ENCODE results near the gene MYO15B.

The MYO15B gene

DNA sequence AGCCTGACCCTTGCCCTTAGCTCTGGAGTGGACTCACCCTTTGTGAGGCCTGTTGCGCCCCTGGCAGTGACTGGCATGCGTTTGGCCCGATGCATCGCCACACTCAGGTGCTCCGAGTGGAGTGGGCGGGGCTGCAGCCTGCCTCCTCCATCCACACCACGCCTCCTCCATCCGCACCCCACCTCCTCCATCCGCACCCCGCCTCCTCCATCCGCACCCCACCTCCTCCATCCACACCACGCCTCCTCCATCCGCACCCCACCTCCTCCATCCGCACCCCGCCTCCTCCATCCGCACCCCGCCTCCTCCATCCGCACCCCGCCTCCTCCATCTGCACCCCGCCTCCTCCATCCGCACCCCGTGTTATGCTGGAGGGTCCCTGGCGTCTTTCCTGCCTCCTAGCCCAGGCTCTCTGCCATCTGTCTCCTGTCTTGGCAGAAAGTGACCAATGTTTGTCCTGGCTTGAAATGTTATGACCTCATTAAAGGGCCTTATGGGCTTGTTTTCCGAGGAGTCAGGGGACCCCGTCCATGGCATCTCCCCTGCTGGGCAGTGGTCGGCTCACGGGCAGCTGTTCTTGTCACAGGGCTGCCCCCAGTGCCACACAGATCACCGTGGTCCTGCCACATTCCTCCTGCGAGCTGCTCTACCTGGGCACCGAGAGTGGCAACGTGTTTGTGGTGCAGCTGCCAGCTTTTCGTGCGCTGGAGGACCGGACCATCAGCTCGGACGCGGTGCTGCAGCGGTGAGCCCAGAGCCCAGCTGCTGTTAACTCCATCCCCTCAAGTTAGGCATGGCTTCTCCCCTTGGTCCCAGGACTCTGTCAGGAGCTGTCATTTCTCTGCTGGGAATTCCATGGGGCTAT, 28.7 kb upstream of the MYO15B start:
- DNase-seq (ENCODE audit: low spot score), result no peak

DNA sequence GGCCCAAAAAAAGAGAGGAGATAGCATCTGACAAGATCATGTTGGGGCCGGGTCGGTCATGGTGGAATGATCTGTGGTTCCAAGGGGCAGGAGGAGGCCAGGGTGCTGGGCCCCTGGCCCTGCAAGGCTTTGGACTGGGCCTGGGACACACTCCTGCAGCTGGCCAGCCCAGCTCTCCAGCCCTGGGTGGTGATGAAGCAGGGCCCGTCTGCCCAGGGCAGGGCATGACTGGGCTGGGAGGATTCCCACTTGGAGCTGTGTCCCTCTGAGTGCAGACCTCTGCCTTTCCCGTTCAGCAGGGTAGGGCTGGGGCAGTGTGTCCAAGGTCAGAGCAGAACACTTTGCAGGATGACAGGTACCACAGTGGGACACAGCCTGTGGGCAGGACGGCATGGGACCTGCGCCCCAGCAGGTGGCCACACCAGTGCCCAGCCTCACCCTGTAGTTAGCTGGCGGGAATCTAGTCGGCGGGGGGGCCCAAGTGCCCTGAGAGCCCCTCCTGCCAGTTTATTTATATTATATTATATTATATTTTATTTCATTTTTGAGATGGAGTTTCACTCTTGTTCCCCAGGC, 27.6 kb upstream of the MYO15B start:
- DNase-seq (ENCODE audit: low spot score), result no peak

DNA sequence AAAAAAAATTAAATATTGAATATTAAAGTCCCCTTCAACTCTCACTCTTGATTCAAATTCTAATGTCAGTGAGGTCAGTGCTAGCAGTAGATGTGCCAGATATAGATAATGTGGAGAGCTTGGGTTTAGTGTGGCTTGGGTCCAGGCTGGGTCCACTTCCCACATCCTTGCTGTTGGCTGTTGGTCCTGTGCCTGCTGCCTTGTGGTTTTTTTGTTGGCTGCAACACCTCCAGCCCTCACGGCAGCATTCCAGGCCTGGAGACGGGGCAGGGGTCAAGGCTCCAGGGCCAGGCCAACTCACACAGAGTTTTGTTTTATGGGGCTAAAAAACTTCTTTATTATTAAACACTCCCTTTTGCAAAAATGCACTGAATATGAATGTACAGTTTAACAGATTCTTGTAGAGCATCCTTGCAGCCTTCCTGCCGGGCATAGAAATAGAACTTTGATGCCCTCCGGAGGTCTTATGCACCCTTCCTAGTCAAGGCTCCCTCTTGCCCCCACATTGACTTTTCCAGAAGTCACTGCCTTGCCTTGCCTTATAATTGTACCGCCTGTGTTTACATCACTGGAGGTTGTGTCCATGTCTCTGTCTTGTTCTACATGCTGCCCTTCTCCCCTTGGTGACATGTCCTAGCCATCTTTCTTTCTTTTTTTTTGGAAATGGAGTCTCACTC, 25.5 kb upstream of the MYO15B start:
- DNase-seq (ENCODE audit: low spot score), result peak; percentile 87

DNA sequence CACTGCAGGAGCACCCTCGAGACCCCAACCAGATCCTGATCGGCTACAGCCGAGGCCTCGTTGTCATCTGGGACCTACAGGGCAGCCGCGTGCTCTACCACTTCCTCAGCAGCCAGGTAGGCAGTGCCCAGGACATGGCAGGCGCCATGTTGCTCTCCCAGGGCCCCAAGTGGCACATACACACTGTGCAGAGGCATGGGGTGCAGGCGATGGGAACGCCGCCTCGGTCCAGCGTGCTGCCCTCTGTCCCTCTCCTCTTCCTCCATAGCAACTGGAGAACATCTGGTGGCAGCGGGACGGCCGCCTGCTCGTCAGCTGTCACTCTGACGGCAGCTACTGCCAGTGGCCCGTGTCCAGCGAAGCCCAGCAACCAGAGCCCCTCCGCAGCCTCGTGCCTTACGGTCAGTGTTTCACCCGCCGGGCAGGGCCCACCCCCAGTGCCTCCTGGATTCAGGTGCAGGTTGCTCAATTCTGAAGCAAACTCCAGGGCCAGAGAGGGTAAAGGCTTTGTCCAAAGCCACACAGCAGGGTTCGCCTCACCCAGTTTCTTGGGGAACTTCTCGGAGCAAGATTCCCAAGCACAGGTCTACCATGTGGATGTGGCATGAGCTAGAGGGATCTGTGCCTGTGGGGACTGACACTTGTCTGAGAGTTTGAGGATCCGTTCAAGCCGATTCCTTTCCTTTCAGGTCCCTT, 24.4 kb upstream of the MYO15B start:
- DNase-seq (ENCODE audit: low spot score), result no peak

DNA sequence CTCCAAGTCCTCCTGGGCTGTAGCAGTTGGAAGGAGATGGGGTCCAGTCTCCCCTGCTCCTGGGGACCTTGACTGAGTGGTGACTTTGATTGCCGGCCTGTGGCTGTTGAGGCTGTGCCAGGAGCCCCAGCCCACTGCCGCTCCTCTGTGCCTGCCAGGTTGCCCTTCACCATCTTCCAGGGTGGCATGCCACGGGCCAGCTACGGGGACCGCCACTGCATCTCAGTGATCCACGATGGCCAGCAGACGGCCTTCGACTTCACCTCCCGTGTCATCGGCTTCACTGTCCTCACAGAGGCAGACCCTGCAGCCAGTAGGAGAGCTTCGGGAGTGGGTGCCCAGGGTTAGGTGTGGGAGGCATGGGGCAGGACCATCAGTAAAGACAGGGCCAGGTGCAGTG, 23.4 kb upstream of the MYO15B start:
- DNase-seq (ENCODE audit: low spot score), result no peak

DNA sequence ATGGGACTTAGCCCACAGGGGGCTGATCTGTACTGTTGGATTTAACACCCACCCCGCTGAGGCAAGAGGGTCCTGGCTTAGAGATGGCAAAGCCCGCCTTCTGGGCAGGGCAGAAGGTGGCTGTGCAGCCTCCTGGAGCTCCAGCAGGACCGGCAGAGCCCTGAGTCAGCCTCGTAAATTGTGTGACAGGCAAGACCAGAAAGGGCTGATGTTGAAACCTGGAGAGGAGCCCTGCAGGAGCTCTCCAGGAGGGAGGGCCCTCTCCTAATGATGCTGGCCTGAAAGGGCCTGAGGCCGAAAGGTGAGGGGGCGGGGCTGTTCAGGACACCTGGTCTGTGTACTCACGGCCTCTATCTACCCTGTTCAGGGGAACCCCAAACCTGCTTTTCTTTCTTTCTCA, 22.5 kb upstream of the MYO15B start:
- peak; percentile 87 for DNase-seq (ENCODE audit: low spot score)

DNA sequence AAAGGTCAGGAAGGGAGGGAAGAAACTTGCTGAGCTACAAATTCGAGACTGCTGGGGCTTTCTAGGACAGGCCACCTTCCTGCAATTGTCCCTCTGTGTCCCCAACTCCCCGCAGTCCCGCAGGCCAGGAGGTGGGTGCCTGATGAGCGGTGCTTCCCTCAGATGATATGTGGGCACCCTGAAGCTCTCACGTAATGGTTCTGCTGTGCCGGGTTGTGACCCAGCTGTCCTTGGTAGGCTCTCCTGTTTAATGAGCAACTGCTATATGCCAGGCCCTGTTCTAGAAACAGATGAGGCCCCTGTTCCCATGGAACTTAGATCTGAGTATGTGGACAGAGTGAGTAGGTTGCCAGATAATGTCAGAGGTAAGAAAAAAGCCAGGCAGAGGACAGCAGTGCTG, 22.0 kb upstream of the MYO15B start:
- no peak for DNase-seq (ENCODE audit: low spot score)

DNA sequence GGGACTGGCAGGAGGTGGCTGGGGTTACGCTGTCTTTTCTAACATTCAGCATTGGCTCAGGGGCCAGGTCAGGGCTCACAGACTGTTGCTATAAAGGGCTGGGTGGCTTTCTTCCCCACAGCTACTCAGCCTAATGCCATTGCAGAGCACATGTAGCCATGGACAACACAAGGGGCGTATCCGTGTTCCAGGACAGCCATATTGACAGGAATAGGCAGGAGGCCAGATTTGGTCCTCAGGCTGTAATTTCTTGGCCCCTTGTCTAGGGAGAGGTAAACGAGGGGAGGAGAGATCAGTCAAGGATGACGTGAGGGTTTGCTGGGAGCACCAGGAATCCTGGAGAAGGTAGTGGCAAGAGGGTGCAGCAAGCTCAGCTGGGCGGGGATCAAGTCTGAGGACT, 21.2 kb upstream of the MYO15B start:
- DNase-seq (ENCODE audit: low spot score), result no peak

DNA sequence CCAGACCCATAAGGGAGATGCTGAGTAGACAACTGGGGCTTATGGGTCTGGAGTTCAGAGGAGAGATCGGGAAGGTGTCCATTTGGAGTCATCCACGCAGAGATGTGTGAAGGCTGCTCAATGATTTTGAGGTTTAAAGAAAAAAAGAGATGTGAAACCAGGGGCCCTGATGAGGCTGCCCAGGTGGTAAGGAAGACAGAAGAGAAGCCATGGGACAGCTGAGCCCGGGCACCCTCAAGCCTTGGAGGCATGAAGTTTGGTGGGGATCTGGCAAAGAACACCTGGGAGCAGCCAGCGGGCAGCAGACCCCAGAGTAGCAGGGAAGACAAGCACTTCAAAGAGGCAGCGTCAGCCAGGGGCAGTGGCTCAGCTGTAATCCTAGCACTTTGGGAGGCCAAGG, 20.8 kb upstream of the MYO15B start:
- no peak for DNase-seq (ENCODE audit: low spot score)

DNA sequence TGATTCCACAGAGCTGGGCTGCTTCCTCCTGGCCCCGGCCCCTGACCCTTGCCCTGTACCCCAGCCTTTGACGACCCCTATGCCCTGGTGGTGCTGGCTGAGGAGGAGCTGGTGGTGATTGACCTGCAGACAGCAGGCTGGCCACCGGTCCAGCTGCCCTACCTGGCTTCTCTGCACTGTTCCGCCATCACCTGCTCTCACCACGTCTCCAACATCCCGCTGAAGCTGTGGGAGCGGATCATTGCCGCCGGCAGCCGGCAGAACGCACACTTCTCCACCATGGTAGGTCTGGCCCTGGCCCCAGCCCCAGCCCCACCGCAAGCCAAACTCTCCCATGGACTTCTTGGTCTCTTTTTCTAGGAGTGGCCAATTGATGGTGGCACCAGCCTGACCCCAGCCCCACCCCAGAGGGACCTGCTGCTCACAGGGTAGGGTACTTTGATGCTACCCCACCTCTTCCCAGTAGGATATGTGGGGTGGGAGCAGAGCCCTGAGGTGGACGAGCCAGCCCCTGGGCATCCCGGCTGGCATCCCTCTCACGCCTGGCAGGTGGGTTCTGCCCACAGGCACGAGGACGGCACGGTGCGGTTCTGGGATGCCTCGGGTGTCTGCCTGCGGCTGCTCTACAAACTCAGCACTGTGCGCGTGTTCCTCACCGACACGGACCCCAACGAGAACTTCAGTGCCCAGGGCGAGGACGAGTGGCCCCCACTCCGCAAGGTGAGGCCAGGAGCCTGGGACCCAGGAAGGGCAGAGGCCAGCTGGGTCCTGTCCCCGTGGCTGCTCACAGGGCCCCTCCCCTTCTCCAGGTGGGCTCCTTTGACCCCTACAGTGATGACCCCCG, 19.0 kb upstream of the MYO15B start:
- DNase-seq (ENCODE audit: low spot score), result no peak

DNA sequence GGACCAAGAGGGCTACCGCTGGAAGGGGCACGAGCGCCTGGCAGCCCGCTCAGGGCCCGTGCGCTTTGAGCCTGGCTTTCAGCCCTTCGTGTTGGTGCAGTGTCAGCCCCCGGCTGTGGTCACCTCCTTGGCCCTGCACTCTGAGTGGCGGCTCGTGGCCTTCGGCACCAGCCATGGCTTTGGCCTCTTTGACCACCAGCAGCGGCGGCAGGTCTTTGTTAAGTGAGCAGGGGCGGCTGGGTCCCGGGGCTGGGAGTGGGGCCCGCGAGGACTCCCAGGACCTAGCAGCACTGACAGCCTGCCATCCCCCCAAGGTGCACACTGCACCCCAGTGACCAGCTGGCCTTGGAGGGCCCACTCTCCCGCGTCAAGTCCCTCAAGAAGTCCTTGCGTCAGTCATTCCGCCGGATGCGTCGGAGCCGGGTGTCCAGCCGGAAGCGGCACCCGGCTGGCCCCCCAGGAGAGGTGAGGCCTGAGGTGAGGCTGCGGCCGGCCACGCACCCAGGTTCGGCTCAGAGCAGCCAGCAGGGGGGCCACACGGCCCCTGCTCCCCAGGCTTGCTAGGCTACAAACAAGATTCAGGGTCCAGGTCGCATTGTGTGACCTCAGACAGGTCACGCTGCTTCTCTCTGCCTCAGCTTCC, 17.4 kb upstream of the MYO15B start:
- no peak for DNase-seq (ENCODE audit: low spot score)

DNA sequence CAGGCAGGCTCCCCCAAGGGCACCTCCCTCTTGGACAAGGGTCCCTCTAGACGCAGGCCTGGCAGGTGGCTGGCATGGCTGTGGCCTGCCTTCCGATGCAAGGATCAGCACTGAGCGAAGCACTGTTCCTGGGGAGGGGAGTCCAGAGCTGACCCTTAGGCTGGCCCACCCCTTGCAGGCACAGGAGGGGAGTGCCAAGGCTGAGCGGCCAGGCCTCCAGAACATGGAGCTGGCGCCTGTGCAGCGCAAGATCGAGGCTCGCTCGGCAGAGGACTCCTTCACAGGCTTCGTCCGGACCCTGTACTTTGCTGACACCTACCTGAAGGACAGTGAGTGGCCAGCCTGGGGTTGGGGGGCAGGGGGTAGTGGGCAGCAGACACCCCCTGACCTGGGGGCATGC, 16.8 kb upstream of the MYO15B start:
- DNase-seq (ENCODE audit: low spot score), result no peak

DNA sequence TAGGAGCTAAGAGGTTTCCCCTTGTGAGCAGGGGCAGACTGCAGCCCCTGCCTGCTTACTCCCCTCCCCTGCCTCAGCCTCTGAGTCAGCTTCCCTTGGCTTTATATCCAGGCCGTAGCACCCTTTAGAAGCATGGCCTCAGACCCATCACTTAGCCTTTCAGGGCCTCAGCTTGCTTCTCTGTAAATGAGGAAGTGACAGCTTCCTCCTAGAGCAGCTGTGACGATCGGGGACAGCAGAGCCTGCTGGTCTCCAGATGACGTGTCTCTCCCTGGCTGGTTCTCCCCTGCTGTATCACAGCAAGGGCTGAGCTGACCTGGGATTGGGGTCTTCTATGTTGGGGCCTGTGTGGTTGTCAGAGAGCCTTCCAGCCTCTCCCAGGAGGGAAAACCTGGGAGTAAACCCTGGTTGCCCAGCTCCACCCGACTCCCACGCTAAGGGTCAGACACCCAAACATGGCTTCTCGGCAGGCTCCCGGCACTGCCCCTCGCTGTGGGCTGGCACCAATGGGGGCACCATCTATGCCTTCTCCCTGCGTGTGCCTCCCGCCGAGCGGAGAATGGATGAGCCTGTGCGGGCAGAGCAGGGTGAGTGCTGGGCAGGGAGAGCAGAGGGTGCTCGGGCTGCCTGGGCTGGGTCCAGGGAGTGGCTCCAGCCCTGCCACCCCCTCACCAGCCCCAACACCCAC, 16.3 kb upstream of the MYO15B start:
- DNase-seq (ENCODE audit: low spot score), result no peak

DNA sequence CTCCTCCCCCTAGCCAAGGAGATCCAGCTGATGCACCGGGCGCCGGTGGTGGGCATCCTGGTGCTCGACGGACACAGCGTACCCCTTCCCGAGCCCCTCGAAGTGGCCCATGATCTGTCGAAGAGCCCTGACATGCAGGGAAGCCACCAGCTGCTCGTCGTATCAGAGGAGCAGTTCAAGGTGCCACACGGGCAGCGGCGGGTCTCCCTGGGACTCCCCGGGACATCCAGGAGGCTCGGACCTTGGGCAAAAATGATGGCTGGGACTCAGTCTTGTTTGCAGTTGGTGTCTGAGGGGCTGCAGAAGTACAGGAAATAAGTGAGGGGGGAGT, 15.8 kb upstream of the MYO15B start:
- no peak for DNase-seq (ENCODE audit: low spot score)

DNA sequence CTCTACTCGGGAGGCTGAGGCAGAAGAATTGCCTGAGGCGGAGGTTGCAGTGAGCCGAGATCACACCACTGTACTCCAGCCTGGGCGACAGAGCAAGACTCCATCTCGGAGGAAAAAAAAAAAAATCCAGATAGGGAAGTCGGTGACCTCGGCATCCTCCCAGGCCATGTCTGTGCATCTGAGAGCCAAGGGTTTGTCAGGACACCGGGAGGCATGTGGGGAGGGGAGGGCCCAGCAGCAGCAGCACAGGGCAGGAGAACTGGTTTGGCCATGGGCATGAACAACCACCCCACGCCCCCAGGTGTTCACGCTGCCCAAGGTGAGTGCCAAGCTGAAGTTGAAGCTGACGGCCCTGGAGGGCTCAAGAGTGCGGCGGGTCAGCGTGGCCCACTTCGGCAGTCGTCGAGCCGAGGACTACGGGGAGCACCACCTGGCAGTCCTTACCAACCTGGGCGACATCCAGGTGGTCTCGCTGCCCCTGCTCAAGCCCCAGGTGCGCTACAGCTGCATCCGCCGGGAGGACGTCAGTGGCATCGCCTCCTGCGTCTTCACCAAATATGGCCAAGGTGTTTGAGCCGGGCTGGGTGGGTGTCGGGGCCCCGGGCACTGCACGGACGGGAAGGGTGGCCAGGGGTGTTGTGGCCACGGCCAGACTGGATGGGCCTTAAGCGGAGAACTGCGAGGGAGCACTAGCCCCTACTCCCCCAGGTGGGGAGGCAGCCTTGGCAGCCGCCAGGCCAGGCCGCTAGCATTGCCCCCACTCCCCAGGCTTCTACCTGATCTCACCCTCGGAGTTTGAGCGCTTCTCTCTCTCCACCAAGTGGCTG, 14.7 kb upstream of the MYO15B start:
- no peak for DNase-seq (ENCODE audit: low spot score)

DNA sequence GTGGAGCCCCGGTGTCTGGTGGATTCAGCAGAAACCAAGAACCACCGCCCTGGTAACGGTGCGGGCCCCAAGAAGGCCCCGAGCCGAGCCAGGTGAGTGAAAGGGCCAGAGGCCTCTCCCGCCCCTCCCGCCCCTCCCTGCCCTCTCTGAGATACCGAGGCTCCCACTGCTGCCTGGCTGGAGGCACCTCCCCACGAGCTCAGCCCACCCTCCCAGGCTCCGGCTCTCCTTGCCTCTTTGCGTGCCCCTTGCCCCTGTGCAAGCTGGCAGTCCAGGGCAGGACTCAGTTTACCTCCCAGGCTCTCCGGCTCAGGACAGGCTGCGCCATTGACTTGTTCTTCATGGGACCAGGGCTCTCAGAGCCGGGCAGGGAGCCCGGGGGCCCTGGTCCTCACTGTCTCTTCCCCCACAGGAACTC, 14.1 kb upstream of the MYO15B start:
- no peak for DNase-seq (ENCODE audit: low spot score)

DNA sequence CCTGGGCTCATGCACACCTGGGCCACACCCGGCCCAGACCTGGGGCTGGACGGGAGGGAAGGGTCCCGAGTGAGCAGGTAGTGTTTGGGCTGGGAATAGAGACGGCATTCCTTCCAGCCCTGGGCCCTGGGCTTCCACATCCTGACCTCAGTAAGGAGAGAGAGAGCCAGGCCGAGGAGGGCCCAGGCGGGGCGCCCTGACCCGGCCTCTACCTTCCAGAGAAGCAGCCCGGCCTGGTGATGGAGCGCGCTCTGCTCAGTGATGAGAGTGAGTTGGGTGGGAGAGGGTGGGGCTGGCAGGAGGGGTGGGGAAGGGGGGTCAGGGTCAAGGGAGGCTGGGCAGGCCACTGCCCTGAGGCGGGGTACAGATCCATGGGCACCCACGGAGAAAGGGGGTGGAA, 13.6 kb upstream of the MYO15B start:
- DNase-seq (ENCODE audit: low spot score), result no peak

DNA sequence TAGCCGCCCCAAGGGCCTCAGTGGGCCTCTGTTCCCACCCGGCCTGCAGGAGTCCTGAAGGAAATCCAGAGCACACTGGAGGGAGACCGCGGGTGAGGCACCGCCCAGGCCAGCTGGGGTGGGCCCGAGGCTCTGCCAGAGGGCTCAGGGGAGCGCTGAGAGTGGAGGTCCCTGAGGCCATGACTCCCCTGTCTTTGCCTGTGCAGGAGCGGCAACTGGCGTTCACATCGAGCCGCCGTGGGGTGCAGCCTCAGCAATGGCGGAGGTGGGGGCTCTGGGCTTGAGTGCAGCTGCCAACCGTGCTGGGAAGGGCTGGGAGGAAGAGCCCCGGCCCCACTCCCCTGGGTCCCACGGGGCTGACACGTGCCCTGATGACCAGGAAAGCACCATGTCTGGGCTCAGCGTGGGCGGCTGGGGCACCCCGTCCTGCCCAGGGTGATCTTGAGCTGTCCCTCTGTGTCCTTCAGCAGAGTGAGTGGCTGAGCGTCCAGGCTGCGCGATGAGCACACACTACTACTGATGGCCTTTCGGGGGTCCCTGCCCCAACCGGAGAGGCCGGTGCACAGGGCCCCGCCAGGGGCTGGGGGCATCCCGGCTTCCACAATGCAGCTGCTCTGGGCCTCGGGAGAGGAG, 13.1 kb upstream of the MYO15B start:
- DNase-seq (ENCODE audit: low spot score), result no peak

DNA sequence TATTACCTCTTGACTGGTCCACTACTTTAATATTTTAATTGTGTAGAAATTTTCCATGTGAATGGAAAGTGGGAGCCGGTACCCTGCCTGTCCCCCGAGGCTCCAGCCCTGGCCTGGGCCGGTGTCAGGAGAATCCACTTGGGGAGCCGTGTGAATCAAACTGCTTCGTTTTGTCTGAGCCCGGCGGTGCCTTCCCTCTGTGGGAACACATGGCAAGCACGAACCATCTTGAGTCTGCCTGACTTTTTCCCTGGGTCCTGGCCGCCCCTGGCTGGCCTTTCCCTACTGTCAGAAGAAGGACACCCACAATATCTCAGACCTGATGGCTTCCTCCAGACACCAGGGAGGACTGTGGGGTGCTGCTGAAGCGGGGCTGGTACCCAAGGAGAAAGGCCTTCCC, 12.4 kb upstream of the MYO15B start:
- no peak for DNase-seq (ENCODE audit: low spot score)
